ENCODE data around the gene KTN1.

KTN1 gene

GRCh38 chr14:55610713-55611370 lies 30.8 kb downstream of the KTN1 start:
- no peak for DNase-seq

GRCh38 chr14:55611859-55612258 lies 31.9 kb downstream of the KTN1 start:
- no peak for DNase-seq

- DNase-seq = no peak
Measured at GRCh38 chr14:55614304-55614703, 34.3 kb downstream of the KTN1 start.

- DNase-seq = no peak
Measured at GRCh38 chr14:55620277-55620676, 40.3 kb downstream of the KTN1 start.

- DNase-seq = no peak
Measured at GRCh38 chr14:55620981-55621380, 41.0 kb downstream of the KTN1 start.

- no peak for DNase-seq
Measured at GRCh38 chr14:55621391-55621790, 41.4 kb downstream of the KTN1 start.

- no peak for DNase-seq
Measured at GRCh38 chr14:55624913-55625312, 44.9 kb downstream of the KTN1 start.

GRCh38 chr14:55625481-55625880 lies 45.5 kb downstream of the KTN1 start:
- no peak for DNase-seq

- no peak for DNase-seq
Measured at GRCh38 chr14:55626131-55626530, 46.1 kb downstream of the KTN1 start.

GRCh38 chr14:55628426-55628825 lies 48.4 kb downstream of the KTN1 start:
- no peak for DNase-seq

- DNase-seq = no peak
Measured at GRCh38 chr14:55638665-55639064, 58.7 kb downstream of the KTN1 start.

GRCh38 chr14:55641290-55641689 lies 61.3 kb downstream of the KTN1 start:
- no peak for DNase-seq

- no peak for DNase-seq
Measured at GRCh38 chr14:55641954-55642353, 61.9 kb downstream of the KTN1 start.

- DNase-seq = no peak
Measured at GRCh38 chr14:55645145-55645544, 65.1 kb downstream of the KTN1 start.

- DNase-seq = no peak
Measured at GRCh38 chr14:55645845-55646832, 66.1 kb downstream of the KTN1 start.

GRCh38 chr14:55650992-55651391 lies 71.0 kb downstream of the KTN1 start:
- DNase-seq = no peak

GRCh38 chr14:55654243-55654642 lies 74.2 kb downstream of the KTN1 start:
- DNase-seq = no peak

- no peak for DNase-seq
Measured at GRCh38 chr14:55661029-55661428, 81.0 kb downstream of the KTN1 start.

- DNase-seq = no peak
Measured at GRCh38 chr14:55662752-55663151, 82.7 kb downstream of the KTN1 start.

GRCh38 chr14:55665067-55665675 lies 85.2 kb downstream of the KTN1 start:
- DNase-seq = no peak

GRCh38 chr14:55667801-55668200 lies 87.8 kb downstream of the KTN1 start:
- DNase-seq = no peak

GRCh38 chr14:55671641-55672040 lies 91.6 kb downstream of the KTN1 start:
- no peak for DNase-seq

GRCh38 chr14:55673048-55673447 lies 93.0 kb downstream of the KTN1 start:
- no peak for DNase-seq

- DNase-seq = no peak
Measured at GRCh38 chr14:55681096-55681495, 101.1 kb downstream of the KTN1 start.
